Glutamatergic neuron (in vitro differentiated cells): Measurements from ENCODE around the gene HTR5A. TPM values are rescaled to one million over a fixed set of nuclear protein-coding genes. Genes with fewer than 3 reads are reported as not detected.

Experiments
- DNase-seq: peaks from one replicate; pipeline ENCODE4 v3.0.0; 2022
- H3K27ac Mint-ChIP-seq: one replicate; pipeline ENCODE4 v1.8.0; 2020; ENCODE audit warnings: mild to moderate bottlenecking, mixed read lengths, inconsistent platforms; ENCODE audit not compliant: unreplicated experiment
- H3K27me3 Mint-ChIP-seq: one replicate; pipeline ENCODE4 v1.8.0; 2020; ENCODE audit warnings: mild to moderate bottlenecking, moderate library complexity, mixed read lengths, inconsistent platforms; ENCODE audit not compliant: unreplicated experiment
- H3K36me3 Mint-ChIP-seq: one replicate; pipeline ENCODE4 v1.8.0; 2020; ENCODE audit warnings: mild to moderate bottlenecking, mixed read lengths, inconsistent platforms; ENCODE audit not compliant: unreplicated experiment
- H3K4me1 Mint-ChIP-seq: one replicate; pipeline ENCODE4 v1.8.0; 2020; ENCODE audit warnings: mild to moderate bottlenecking, low read depth, mixed read lengths, inconsistent platforms; ENCODE audit not compliant: unreplicated experiment
- H3K4me3 Mint-ChIP-seq: one replicate; pipeline ENCODE4 v1.8.0; 2020; ENCODE audit warnings: mild to moderate bottlenecking, mixed read lengths, inconsistent platforms; ENCODE audit not compliant: unreplicated experiment
- H3K9me3 Mint-ChIP-seq: one replicate; pipeline ENCODE4 v1.8.0; 2020; ENCODE audit warnings: mild to moderate bottlenecking, moderate library complexity, mixed read lengths, inconsistent platforms; ENCODE audit not compliant: unreplicated experiment
- total RNA-seq: library from RNA; stranded (reverse); fragmentation: NEBNext Ultra II Directional; extraction: Animal tissue kit (Norgen Biotek cat#: 25700); gene quantifications from one replicate; pipeline ENCODE4 v1.2.1, GENCODE V29; 2021; ENCODE audit not compliant: unreplicated experiment
- TF ChIP-seq, protein P1 (sequence below): fragments of 200-600 bp; sonication (generic); IDR thresholded peaks from one replicate; pipeline ENCODE4 v1.5.0; 2021; ENCODE audit not compliant: partially characterized antibody, unreplicated experiment

Gene HTR5A
- total RNA-seq, 1 donor from 2014 or later = 0.20 TPM

DNA sequence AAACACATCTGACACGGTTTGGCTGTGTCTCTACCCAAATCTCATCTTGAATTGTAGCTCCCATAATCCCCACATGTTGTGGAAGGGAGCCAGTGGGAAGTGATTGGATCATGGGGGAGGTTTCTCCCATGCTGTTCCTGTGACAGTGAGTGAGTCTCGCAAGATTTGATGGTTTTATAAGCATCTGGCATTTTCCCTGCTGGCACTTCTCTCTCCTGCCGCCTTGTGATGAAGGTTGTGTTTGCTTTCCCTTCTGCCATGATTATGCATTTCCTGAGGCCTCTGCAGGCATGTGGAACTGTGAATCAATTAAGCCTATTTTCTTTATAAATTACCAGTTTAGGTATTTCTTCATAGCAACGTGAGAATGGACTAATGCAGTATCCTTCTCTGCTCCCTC, 5.9 kb upstream of the HTR5A start:
- H3K9me3 Mint-ChIP-seq = no peaks in the 10 kb centered on the region
- H3K4me3 Mint-ChIP-seq = no peak overlapping the region
- no peaks in the 10 kb centered on the region for H3K36me3 Mint-ChIP-seq
- TF ChIP-seq, protein P1, sequence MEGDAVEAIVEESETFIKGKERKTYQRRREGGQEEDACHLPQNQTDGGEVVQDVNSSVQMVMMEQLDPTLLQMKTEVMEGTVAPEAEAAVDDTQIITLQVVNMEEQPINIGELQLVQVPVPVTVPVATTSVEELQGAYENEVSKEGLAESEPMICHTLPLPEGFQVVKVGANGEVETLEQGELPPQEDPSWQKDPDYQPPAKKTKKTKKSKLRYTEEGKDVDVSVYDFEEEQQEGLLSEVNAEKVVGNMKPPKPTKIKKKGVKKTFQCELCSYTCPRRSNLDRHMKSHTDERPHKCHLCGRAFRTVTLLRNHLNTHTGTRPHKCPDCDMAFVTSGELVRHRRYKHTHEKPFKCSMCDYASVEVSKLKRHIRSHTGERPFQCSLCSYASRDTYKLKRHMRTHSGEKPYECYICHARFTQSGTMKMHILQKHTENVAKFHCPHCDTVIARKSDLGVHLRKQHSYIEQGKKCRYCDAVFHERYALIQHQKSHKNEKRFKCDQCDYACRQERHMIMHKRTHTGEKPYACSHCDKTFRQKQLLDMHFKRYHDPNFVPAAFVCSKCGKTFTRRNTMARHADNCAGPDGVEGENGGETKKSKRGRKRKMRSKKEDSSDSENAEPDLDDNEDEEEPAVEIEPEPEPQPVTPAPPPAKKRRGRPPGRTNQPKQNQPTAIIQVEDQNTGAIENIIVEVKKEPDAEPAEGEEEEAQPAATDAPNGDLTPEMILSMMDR = no peak
- DNase-seq = no peak
- H3K27me3 Mint-ChIP-seq = peaks cover 5% of the 10 kb centered on the region
- no peak overlapping the region for H3K27ac Mint-ChIP-seq
- peaks cover 2% of the 10 kb centered on the region for H3K4me1 Mint-ChIP-seq

DNA sequence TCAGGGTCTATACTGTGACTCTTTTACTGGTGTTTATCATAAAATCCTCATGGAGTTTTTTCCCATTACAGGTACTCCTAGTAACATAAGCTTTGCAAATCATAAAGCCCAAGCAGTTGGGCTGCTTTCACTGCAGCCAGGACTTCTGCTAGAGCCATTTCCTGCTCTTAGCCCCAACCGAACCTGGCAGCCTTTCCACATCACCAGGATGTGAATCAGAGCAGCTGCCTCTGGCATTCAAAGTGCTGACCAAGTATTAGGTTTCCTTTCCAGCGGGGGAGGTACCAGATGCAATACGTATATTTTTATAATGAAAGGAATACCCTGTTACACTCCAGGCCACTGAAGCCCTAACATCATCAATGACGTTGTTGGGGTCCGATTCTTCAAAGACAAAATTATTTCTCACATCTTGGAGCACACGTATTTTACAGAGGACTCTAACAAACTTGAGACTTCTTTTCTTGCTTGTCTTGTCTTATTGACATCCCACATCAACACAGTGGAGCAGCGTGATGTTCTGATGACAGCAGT, 3.6 kb upstream of the HTR5A start:
- no peak for DNase-seq
- TF ChIP-seq, protein P1 = no peak
- H3K36me3 Mint-ChIP-seq = no peaks in the 10 kb centered on the region
- H3K27ac Mint-ChIP-seq = no peak overlapping the region
- H3K4me3 Mint-ChIP-seq = no peak overlapping the region
- H3K4me1 Mint-ChIP-seq = peaks cover 2% of the 10 kb centered on the region
- peaks cover 8% of the 10 kb centered on the region for H3K27me3 Mint-ChIP-seq
- H3K9me3 Mint-ChIP-seq = peaks cover 3% of the 10 kb centered on the region

DNA sequence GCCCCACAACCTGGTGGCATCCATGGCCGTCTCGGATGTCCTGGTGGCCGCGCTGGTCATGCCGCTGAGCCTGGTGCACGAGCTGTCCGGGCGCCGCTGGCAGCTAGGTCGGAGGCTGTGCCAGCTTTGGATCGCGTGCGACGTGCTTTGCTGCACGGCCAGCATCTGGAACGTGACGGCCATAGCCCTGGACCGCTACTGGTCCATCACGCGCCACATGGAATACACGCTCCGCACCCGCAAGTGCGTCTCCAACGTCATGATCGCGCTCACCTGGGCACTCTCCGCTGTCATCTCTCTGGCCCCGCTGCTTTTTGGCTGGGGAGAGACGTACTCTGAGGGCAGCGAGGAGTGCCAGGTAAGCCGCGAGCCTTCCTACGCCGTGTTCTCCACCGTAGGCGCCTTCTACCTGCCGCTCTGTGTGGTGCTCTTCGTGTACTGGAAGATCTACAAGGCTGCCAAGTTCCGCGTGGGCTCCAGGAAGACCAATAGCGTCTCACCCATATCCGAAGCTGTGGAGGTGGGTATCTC, 1.1 kb downstream of the HTR5A start:
- H3K9me3 Mint-ChIP-seq = peaks cover 3% of the 10 kb centered on the region
- no peaks in the 10 kb centered on the region for H3K4me1 Mint-ChIP-seq
- TF ChIP-seq, protein P1 = no peak
- H3K36me3 Mint-ChIP-seq = no peaks in the 10 kb centered on the region
- peak overlapping the region; percentile 85 for H3K4me3 Mint-ChIP-seq
- peaks cover 7% of the 10 kb centered on the region for H3K27me3 Mint-ChIP-seq
- no peak overlapping the region for H3K27ac Mint-ChIP-seq
- no peak for DNase-seq

DNA sequence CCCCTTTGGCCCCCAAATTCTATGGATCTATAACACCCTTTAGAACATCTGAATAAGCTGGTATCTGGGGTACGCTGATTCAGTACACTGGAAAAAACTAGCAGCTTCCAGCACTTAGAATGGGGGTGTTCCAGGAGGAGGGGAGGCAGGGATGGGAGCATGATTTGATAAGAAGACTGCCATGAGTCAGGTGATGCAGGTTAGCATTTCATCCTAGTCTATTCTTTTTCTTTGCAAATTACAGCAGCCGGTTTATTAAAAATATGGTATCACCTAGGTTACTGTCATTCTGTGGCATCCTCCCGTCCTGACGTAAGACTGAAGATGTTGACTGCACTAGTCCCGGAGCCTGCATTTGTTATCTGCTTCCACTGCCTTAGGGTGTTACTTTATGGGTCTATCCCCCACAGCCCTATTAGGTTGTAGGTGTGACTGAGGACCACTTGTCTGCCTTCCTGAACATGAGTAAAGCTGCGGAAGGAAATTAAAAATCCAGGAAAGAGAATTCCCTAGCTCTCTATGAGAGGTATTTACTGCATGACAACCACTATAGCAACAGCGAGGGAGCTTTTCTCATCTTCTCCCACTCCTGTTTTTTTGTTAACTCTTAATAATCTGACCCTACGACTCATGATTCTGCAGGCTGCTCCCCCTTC, 1.9 kb downstream of the HTR5A start:
- H3K4me1 Mint-ChIP-seq = no peaks in the 10 kb centered on the region
- no peaks in the 10 kb centered on the region for H3K36me3 Mint-ChIP-seq
- H3K4me3 Mint-ChIP-seq = no peak overlapping the region
- H3K27ac Mint-ChIP-seq = no peak overlapping the region
- DNase-seq = no peak
- H3K9me3 Mint-ChIP-seq = peaks cover 3% of the 10 kb centered on the region
- TF ChIP-seq, protein P1 = no peak
- H3K27me3 Mint-ChIP-seq = peaks cover 7% of the 10 kb centered on the region

DNA sequence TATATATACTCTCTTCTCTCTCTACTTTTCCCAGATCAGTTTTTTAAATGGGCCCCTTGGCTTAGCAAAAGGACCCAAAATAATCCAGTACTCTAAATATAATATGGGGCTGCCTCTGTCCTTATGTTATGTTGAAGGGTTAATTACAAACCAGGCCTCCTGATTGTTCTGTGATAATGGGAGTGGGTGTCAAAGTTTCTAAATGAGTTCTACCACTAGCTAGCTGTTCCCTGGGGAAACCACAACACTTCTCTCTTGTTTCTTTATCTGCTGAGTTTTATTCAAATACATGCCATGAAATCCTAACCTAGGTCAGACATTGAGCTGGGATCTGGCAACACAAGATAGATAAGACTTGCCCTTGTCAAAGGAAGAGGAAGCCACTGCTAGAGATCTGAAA, 3.8 kb downstream of the HTR5A start:
- no peak overlapping the region for H3K4me3 Mint-ChIP-seq
- H3K4me1 Mint-ChIP-seq = no peaks in the 10 kb centered on the region
- no peaks in the 10 kb centered on the region for H3K36me3 Mint-ChIP-seq
- H3K9me3 Mint-ChIP-seq = peaks cover 3% of the 10 kb centered on the region
- H3K27me3 Mint-ChIP-seq = peaks cover 5% of the 10 kb centered on the region
- TF ChIP-seq, protein P1 = no peak
- H3K27ac Mint-ChIP-seq = no peak overlapping the region
- DNase-seq = no peak
